Hypothalamus (tissue), 51 donors: Measurements from ENCODE around the gene PCDHB12.
"Not testable (repeated sequence)": the region's sequence is repeated elsewhere in the genome, so short reads cannot be mapped to it uniquely, and the experiment has no call there.

Experiments
- DNase-seq, 51 donors: peaks; one replicate each; lab custom pipeline; 2025; lab: John Stamatoyannopoulos, UW

The PCDHB12 gene

GRCh38 chr5:141201126-141201525 lies 7.4 kb upstream of the PCDHB12 start:
- DNase-seq = not testable (repeated sequence)

GRCh38 chr5:141201646-141202045 lies 6.9 kb upstream of the PCDHB12 start:
- not testable (repeated sequence) for DNase-seq

GRCh38 chr5:141210281-141210680 lies 1.8 kb downstream of the PCDHB12 start:
- DNase-seq = not testable (repeated sequence)

GRCh38 chr5:141210849-141211248 lies 2.3 kb downstream of the PCDHB12 start:
- DNase-seq = not testable (repeated sequence)

GRCh38 chr5:141213656-141214339 lies 5.3 kb downstream of the PCDHB12 start, which contains the start of gene PCDHB13:
Gene PCDHB13 (plus strand): TSS chr5:141213919. CDS start chr5:141214124, 205 bp downstream.
- peak in 10 of 51 donors; percentile 3 to 33 (median 12) for DNase-seq

GRCh38 chr5:141214583-141214982 lies 6.1 kb downstream of the PCDHB12 start:
- DNase-seq = not testable (repeated sequence)

GRCh38 chr5:141215504-141215903 lies 7.0 kb downstream of the PCDHB12 start:
- not testable (repeated sequence) for DNase-seq

- DNase-seq = not testable (repeated sequence)
Measured at GRCh38 chr5:141216035-141216434, 7.5 kb downstream of the PCDHB12 start.

- DNase-seq = no peak
Measured at GRCh38 chr5:141223112-141223783, 14.7 kb downstream of the PCDHB12 start, which contains the start of gene PCDHB14. Gene PCDHB14 (plus strand): TSS chr5:141223343. CDS start chr5:141223506, 163 bp downstream.

GRCh38 chr5:141224844-141225243 lies 16.3 kb downstream of the PCDHB12 start:
- DNase-seq = not testable (repeated sequence)

GRCh38 chr5:141225421-141225820 lies 16.9 kb downstream of the PCDHB12 start:
- DNase-seq = not testable (repeated sequence)

GRCh38 chr5:141234109-141234667 lies 25.7 kb downstream of the PCDHB12 start:
- no peak for DNase-seq

- DNase-seq = not testable (repeated sequence)
Measured at GRCh38 chr5:141235922-141236321, 27.4 kb downstream of the PCDHB12 start.

- no peak for DNase-seq
Measured at GRCh38 chr5:141236516-141237313, 28.2 kb downstream of the PCDHB12 start.

- DNase-seq = no peak
Measured at GRCh38 chr5:141241496-141241895, 33.0 kb downstream of the PCDHB12 start.

- DNase-seq = peak in 15 of 51 donors; percentile 1 to 30 (median 9)
Measured at GRCh38 chr5:141245250-141245717, 36.8 kb downstream of the PCDHB12 start, which contains the start of gene PCDHB15. Gene PCDHB15 (plus strand): TSS chr5:141245395. CDS start chr5:141245579, 184 bp downstream.

GRCh38 chr5:141246971-141247370 lies 38.5 kb downstream of the PCDHB12 start:
- DNase-seq = not testable (repeated sequence)

- DNase-seq = not testable (repeated sequence)
Measured at GRCh38 chr5:141247434-141247833, 38.9 kb downstream of the PCDHB12 start.

GRCh38 chr5:141250576-141250975 lies 42.1 kb downstream of the PCDHB12 start:
- no peak for DNase-seq

- no peak for DNase-seq
Measured at GRCh38 chr5:141258464-141258863, 49.9 kb downstream of the PCDHB12 start.
